ENCODE measurements around the gene OR52N4. TPM values are rescaled to one million over a fixed set of nuclear protein-coding genes. Genes with fewer than 3 reads are reported as not detected.

Gene OR52N4
- total and polyA plus RNA-seq, 8 donors = 0.10 TPM; not detected in 7

DNA sequence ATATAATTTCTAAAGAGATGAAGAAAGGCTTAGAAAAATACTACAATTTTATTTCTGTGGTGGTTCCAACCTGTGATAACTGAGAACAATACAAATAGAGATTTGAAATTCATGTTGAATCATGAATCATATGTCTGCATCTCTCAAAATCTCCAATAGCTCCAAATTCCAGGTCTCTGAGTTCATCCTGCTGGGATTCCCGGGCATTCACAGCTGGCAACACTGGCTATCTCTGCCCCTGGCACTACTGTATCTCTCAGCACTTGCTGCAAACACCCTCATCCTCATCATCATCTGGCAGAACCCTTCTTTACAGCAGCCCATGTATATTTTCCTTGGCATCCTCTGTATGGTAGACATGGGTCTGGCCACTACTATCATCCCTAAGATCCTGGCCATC lies 17.6 kb upstream of the OR52N4 start, which contains the start of gene OR56B1:
Gene OR56B1, plus strand, starts transcription at position 53 of the 400 bp plus-strand sequence. Its CDS starts 69 bp downstream, at position 122.
- H3K4me1 ChIP-seq = no peaks in the 10 kb centered on the region
- H3K36me3 ChIP-seq = no peaks in the 10 kb centered on the region
- TF ChIP-seq POLR2A (IDR thresholded peaks at IDR 0.05) = no peak
- TF ChIP-seq POLR2AphosphoS5 (IDR thresholded peaks at IDR 0.05) = no peak
- no peak for TF ChIP-seq EP300 (IDR thresholded peaks at IDR 0.05)
- TF ChIP-seq, protein P1, sequence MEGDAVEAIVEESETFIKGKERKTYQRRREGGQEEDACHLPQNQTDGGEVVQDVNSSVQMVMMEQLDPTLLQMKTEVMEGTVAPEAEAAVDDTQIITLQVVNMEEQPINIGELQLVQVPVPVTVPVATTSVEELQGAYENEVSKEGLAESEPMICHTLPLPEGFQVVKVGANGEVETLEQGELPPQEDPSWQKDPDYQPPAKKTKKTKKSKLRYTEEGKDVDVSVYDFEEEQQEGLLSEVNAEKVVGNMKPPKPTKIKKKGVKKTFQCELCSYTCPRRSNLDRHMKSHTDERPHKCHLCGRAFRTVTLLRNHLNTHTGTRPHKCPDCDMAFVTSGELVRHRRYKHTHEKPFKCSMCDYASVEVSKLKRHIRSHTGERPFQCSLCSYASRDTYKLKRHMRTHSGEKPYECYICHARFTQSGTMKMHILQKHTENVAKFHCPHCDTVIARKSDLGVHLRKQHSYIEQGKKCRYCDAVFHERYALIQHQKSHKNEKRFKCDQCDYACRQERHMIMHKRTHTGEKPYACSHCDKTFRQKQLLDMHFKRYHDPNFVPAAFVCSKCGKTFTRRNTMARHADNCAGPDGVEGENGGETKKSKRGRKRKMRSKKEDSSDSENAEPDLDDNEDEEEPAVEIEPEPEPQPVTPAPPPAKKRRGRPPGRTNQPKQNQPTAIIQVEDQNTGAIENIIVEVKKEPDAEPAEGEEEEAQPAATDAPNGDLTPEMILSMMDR (IDR thresholded peaks at IDR 0.05) = no peak
- no peak within 1 kb of the TSS for H3K4me3 ChIP-seq
- H3K27ac ChIP-seq = no peak within 1 kb of the TSS
- 82 to 92% (median 85%) methylated on average over 1 of the region's 1 CpG for WGBS, 5 donors
- DNase-seq = no peak
- H3K9me3 ChIP-seq = peaks cover 0 to 5% (median 3%) of the 10 kb centered on the region in 4 donors
- no peaks in the 10 kb centered on the region for H3K27me3 ChIP-seq
- intact Hi-C loops (cut with DNase I; ENCODE audit: low total_unique reads) = no loop called here

DNA sequence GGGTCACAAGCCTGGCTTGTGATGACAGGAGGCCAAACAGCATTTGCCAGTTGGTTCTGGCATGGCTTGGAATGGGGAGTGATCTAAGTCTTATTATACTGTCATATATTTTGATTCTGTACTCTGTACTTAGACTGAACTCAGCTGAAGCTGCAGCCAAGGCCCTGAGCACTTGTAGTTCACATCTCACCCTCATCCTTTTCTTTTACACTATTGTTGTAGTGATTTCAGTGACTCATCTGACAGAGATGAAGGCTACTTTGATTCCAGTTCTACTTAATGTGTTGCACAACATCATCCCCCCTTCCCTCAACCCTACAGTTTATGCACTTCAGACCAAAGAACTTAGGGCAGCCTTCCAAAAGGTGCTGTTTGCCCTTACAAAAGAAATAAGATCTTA lies 17.0 kb upstream of the OR52N4 start:
- DNase-seq = no peak
- no peaks in the 10 kb centered on the region for H3K4me1 ChIP-seq
- no peaks in the 10 kb centered on the region for H3K27me3 ChIP-seq
- H3K9me3 ChIP-seq = peaks cover 0 to 12% (median 8%) of the 10 kb centered on the region in 4 donors
- no peak overlapping the region for H3K27ac ChIP-seq
- H3K36me3 ChIP-seq = no peaks in the 10 kb centered on the region
- intact Hi-C loops (cut with DNase I; ENCODE audit: low total_unique reads) = no loop called here
- H3K4me3 ChIP-seq = no peak overlapping the region
- no peak for TF ChIP-seq POLR2A (IDR thresholded peaks at IDR 0.05)

DNA sequence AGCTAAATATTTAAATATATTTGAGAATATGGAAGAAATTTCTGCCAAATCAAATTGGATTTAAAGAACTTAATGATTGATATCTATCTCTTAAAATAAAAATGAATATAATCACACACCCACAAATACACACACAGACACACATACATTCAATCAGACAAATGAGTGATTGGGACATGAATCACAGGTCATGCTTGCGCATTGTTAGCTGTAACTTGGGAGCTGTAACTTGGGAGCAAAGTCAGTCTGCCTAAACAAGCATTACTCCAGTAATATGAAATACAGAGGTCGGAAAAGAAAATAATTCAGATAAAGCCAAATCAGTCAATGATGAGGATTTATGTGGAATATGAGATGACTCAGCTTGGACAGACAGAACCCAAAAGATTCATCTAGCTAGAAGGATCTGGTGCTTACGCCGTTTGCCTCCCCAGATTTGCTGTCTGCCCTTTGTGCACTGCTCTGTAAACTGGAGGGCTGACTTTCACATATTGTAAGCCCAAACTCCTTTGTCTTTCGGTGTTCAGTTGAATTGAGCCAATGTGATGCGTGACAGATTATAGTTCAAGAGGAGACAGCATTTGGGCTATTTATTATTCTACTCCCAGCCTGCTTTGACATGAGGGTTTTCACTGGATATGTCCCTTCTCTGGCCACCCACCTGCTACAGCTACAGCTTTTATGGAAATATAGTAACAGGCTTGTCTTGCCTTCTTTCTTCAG lies 16.2 kb upstream of the OR52N4 start:
- WGBS, 5 donors = 69 to 77% (median 71%) methylated on average over 6 of the region's 6 CpGs
- peaks cover 0 to 15% (median 8%) of the 10 kb centered on the region in 4 donors for H3K9me3 ChIP-seq
- TF ChIP-seq POLR2AphosphoS5 (IDR thresholded peaks at IDR 0.05) = no peak
- no peak for TF ChIP-seq EP300 (IDR thresholded peaks at IDR 0.05)
- TF ChIP-seq POLR2A (IDR thresholded peaks at IDR 0.05) = no peak
- TF ChIP-seq, protein P1 (IDR thresholded peaks at IDR 0.05) = no peak

DNA sequence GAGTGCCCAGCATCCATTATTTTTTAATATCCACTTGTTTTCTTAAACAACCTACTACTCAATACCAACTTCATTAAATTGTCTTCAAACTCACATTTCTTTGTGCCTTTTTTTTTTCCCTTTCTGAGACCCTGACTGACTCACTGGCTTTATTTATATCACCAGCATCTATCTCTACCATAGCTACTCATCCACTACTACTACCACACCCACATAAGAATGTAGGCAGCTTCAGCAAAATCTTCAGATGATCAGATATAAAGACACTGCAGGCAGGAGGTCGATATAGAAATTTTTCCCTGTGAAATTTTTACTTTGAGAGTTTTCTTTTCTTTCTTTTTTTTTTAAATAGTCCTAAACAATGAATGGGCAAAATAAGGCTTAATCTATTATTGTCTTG lies 15.6 kb upstream of the OR52N4 start:
- no peaks in the 10 kb centered on the region for H3K36me3 ChIP-seq
- peaks cover 0 to 15% (median 8%) of the 10 kb centered on the region in 4 donors for H3K9me3 ChIP-seq
- TF ChIP-seq, protein P1 (IDR thresholded peaks at IDR 0.05) = no peak
- TF ChIP-seq EP300 (IDR thresholded peaks at IDR 0.05) (no peak), POLR2AphosphoS5 (IDR thresholded peaks at IDR 0.05) (no peak), POLR2A (IDR thresholded peaks at IDR 0.05) (no peak)
- H3K27me3 ChIP-seq = no peaks in the 10 kb centered on the region
- no peak for DNase-seq
- 27 to 50% (median 43%) methylated on average over 1 of the region's 1 CpG for WGBS, 5 donors
- no peaks in the 10 kb centered on the region for H3K4me1 ChIP-seq
- H3K4me3 ChIP-seq = no peak overlapping the region
- intact Hi-C loops (cut with DNase I; ENCODE audit: low total_unique reads) = no loop called here
- no peak overlapping the region for H3K27ac ChIP-seq

More for the DNA sequence above, 16.2 kb upstream of the OR52N4 start:
- Histone ChIP-seq H3K27me3 (no peaks in the 10 kb centered on the region), H3K36me3 (no peaks in the 10 kb centered on the region), H3K27ac (no peak overlapping the region), H3K4me3 (no peak overlapping the region), H3K4me1 (no peaks in the 10 kb centered on the region)
- no peak for DNase-seq
- intact Hi-C loops (cut with DNase I; ENCODE audit: low total_unique reads) = no loop called here

DNA sequence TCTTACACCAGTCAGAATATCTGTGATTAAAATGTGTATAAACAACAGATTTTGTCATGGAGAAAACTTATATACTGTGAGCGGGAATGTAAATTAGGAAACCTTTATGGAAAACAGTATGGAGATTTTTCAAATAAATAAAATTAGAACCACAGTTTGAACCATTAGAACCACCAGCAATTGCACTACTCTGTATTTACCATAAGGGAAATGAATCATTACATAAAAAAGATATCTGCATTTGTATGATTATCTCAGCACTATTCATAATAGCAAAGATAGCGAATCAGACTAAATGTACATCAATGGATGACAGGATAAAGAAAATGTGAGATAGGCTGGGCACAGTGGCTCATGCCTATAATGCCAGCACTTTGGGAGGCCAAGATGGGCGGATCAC lies 7.4 kb upstream of the OR52N4 start:
- Histone ChIP-seq H3K27ac (no peak overlapping the region), H3K9me3 (peaks cover 0 to 8% (median 3%) of the 10 kb centered on the region in 4 donors), H3K27me3 (no peaks in the 10 kb centered on the region), H3K4me1 (no peaks in the 10 kb centered on the region), H3K36me3 (no peaks in the 10 kb centered on the region), H3K4me3 (no peak overlapping the region)
- TF ChIP-seq, protein P1 (IDR thresholded peaks at IDR 0.05) = no peak
- TF ChIP-seq POLR2A (IDR thresholded peaks at IDR 0.05) = no peak
- no peak for TF ChIP-seq POLR2AphosphoS5 (IDR thresholded peaks at IDR 0.05)
- no peak for TF ChIP-seq EP300 (IDR thresholded peaks at IDR 0.05)
- intact Hi-C loops (cut with DNase I; ENCODE audit: low total_unique reads) = no loop called here
- no peak for DNase-seq
- 74 to 95% (median 88%) methylated on average over 3 of the region's 3 CpGs for WGBS, 5 donors
